GM10266 (cell line): Measurements from ENCODE around the gene RYR2.

Source experiments
- DNase-seq: peaks from one replicate; pipeline ENCODE4 v3.0.0; 2012; ENCODE audit errors: extremely low spot score
- TF ChIP-seq, protein P1 (sequence below): IDR thresholded peaks from 2 replicates; pipeline ENCODE4 v1.5.1; 2012; ENCODE audit warnings: mild to moderate bottlenecking, low read depth; ENCODE audit not compliant: control insufficient read depth, insufficient read depth; ENCODE audit errors: missing control alignments

RYR2 gene

DNA sequence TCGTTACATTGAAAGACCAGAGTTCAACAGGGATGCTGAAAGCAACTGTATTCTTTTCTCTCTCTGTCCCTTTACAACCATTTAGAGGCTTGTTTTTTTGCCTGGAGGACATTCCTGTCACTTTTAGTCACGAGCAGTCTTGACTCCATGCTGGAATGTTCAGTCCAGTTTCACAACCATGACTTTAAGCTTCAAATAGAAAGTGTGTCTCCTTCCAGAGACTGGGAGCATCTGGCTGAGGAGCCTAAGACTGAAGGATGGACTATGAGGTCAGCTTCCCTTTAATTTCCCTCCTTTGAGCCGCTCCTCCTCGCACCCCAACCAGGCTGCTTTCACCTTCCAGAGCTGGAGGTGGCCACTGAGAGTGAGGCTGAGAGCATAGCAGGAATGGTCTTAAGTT, 10.5 kb upstream of the RYR2 start:
- DNase-seq: no peak
- TF ChIP-seq, protein P1, sequence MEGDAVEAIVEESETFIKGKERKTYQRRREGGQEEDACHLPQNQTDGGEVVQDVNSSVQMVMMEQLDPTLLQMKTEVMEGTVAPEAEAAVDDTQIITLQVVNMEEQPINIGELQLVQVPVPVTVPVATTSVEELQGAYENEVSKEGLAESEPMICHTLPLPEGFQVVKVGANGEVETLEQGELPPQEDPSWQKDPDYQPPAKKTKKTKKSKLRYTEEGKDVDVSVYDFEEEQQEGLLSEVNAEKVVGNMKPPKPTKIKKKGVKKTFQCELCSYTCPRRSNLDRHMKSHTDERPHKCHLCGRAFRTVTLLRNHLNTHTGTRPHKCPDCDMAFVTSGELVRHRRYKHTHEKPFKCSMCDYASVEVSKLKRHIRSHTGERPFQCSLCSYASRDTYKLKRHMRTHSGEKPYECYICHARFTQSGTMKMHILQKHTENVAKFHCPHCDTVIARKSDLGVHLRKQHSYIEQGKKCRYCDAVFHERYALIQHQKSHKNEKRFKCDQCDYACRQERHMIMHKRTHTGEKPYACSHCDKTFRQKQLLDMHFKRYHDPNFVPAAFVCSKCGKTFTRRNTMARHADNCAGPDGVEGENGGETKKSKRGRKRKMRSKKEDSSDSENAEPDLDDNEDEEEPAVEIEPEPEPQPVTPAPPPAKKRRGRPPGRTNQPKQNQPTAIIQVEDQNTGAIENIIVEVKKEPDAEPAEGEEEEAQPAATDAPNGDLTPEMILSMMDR: no peak

DNA sequence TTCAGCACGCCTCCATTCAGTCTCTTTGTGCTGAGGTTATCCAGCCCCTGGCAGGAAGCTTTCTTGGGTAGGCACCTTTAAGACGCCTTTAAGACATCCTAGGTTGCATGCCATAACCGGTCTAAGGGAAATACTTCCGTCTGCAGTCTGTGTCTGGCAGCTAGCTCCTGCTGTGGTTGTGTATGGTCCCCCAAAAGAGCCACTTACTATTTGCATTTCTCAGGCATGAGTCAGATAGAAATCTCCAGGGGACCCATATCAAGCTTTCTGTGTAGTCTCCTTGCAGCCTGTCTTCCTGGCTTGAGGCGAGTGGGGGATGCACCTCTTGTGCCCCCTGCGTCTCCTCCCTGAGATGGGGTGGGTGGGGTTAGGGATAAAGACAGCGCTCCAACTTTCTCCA, 10.0 kb upstream of the RYR2 start:
- TF ChIP-seq, protein P1: no peak
- no peak for DNase-seq

DNA sequence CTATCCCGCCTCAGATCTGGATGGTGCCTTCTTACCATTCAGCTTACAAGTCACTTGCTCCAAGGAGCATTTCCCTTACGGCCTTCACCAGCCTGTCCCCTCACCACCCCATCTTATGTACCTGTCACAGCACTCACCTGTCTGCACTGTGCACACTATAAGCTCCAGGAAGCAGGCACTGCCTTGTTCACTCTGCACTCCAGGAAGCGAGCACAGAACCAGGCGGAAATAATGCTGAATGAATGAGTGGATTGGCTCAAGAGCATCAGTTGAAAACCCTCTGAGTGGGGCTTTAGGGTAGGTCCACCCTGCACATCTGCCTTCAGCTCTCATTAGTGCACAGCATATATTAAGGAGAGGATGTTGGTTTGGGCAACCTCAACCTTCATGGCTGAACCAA, 8.9 kb upstream of the RYR2 start:
- TF ChIP-seq, protein P1: no peak
- DNase-seq: no peak

DNA sequence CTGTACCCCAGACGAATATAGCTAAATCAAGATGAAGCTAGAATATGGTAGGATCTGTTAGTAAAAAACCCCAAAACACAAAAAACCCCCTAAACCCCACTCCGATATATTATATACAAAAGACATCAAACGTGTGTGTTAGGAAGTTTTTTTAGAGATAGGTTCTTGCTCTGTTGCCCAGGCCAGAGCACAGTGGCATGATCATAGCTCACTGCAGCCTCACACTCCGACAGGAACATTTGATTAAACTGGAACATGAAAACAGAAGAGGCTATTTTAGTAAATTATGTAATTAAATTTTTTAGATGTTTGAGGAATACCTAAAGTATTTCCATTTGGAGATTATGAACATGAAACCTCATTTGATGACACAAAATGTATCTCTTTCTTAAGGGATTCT, 8.2 kb upstream of the RYR2 start:
- DNase-seq: no peak
- TF ChIP-seq, protein P1: no peak

DNA sequence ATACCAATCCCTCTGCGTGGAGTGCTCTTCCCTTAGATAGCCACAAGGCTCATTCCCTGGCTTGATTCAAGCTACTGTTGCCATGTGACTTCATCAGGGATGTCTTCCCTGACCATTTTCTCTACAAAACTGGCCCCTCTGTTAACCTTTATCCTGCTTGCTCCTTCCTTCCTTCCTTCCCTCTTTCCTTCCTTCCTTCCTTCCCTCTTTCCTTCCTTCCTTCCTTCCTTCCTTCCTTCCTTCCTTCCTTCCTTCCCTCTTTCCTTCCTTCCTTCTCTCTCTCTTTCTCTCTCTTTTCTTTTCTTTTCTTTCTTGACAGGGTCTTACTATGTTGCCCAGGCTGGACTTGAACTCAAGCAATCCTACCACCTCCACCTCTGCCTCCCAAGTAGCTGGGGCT, 6.2 kb upstream of the RYR2 start:
- no peak for DNase-seq
- TF ChIP-seq, protein P1: no peak

DNA sequence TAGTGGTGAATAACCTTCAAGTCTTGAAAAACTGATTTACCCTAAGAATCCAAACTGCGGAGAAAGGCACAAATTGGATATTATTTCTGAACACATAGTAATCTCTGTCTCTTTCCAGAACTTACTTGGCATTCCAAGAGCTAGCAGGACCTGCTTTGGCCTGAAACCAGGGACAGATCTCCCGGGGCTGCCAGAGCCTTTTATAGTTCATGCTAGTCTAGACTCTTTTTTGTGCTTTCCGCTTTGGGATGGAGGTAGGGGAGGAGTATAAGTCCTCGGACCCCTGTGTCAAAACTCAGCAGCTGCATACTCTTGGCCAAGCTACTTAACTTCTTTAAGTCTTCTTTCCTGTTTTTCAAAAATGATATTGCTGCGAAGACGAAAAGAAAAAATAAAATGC, 3.8 kb upstream of the RYR2 start:
- TF ChIP-seq, protein P1: no peak
- DNase-seq: no peak

DNA sequence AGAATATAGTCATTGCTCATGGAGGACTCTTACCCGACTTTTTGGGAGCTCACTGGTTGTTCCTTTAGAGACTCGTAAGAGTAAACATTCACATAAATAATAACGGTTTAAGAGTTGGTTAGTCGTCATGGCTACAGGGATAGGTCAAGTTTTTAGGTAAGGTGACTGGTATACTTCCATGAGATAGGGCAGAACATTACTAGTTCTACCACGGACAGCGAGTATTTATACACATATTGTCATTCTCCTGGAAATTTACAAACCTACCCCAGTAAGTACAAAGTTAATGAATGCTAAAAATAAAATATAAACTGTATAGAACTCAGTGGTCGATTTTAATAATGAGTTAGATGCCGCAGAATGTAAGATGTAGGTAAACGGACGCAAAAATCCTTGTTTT, 1.2 kb upstream of the RYR2 start:
- DNase-seq: no peak

More for the DNA sequence above, 1.2 kb upstream of the RYR2 start:
- TF ChIP-seq, protein P1: no peak
